GM12874 (cell line): ENCODE data around the gene NDE1.

Source experiments
- TF ChIP-seq, protein P1 (sequence below): IDR thresholded peaks from 2 replicates; pipeline ENCODE4 v1.5.1; 2011; ENCODE audit warnings: low read depth, mild to moderate bottlenecking, control low read depth, low read length, moderate library complexity; ENCODE audit not compliant: insufficient read depth

Gene NDE1

DNA sequence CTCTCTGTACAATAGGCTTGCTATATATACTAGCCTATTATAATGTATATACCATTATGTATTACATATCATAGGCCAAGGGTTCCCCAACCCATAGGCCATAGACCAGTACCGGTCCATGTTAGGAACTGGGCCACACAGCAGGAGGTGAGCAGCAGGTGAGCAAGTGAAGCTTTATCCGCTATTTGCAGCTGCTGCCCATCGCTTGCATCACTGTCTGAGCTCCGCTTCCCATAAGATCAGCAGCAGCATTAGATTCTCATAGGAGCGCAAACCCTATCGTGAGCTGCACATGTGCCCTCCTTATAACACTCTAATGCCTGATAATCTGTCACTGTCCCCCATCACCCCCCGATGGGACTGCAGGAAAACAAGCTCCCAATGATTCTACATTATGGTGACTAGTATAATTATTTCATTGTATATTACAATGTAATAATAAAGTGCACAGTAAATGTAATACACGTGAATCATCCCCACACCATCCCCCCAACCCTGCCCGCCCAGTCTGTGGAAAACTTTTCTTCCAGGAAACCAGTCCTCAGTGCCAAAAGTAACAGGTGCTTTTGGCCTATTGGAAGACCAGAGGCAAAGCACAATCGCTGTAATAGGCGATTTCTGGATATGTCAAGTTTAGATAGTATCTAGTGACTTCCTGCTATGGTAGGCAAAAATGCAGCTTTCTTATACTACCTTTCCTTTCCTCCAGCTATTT lies 122.7 kb downstream of the NDE1 start:
- TF ChIP-seq, protein P1, sequence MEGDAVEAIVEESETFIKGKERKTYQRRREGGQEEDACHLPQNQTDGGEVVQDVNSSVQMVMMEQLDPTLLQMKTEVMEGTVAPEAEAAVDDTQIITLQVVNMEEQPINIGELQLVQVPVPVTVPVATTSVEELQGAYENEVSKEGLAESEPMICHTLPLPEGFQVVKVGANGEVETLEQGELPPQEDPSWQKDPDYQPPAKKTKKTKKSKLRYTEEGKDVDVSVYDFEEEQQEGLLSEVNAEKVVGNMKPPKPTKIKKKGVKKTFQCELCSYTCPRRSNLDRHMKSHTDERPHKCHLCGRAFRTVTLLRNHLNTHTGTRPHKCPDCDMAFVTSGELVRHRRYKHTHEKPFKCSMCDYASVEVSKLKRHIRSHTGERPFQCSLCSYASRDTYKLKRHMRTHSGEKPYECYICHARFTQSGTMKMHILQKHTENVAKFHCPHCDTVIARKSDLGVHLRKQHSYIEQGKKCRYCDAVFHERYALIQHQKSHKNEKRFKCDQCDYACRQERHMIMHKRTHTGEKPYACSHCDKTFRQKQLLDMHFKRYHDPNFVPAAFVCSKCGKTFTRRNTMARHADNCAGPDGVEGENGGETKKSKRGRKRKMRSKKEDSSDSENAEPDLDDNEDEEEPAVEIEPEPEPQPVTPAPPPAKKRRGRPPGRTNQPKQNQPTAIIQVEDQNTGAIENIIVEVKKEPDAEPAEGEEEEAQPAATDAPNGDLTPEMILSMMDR, result no peak

DNA sequence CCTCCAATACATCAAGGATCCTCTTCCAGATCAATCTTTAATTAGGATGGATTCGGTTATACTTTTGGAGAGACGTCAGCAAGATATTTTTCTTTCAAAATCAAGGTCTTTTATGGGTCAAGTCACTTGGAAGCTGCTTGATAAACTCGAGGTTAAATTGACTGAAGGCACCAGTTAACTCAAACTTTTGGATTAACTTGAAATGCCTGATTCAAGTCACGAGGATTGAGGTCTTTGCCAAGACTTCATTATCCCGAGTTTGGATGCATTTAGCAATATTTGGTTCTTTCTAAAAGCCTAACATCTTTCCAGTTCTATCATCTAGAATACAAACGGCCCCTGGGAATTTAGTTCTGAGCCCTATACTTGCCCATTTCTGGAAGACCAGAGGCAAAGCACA lies 123.9 kb downstream of the NDE1 start:
- TF ChIP-seq, protein P1, result no peak

DNA sequence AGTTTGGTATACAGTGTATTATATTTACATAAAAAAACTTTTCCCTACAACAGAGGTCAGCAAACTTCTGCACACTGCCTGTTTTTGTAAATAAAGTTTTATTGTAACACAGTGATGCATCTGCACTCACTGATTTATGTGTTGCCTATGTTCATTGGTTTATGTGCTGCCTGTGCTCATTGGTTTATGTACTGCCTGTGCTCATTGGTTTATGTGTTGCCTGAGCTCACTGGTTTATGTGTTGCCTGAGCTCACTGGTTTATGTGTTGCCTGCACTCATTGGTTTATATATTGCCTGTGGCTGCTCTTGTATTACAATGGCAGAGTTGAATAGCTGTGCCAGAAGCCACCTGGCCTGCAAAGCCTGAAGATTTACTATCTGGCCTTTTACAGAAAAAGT lies 125.2 kb downstream of the NDE1 start:
- TF ChIP-seq, protein P1, result no peak

DNA sequence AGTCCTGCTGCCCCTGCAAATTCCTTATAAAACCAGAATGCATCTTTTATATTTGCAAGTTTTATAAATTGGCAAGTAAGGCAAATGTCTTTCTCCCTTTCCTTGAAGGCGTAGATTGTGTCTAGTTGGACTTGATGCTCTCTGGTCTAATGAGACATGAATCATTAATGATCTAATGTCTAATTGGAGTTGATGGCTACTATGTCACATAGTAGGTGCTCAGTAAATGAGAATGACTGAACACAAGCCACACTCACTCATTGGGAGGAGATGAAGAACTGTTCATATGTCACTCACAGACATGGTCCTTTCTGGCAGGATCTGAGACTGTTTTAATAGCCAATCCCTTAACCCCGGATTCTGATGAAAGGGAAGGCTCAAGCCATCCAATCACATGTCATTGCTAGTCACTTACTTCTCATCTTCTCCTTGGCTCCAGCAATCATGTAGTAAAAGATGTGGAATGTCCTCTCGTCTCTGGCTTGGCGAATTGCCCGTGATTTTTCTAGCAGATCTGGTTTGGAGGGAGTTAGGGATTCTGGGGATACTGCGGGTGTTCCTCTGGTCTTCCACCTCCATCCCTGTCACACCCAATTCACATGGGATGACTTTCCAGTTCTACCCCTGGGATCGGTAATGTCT lies 125.7 kb downstream of the NDE1 start:
- TF ChIP-seq, protein P1, result no peak
